HG02870 (cell line): ENCODE measurements around the gene KATNAL1.
A peak's percentile ranks its signal among the peaks of the same experiment; 100 is the strongest.
"Not testable (repeated sequence)": the region's sequence is repeated elsewhere in the genome, so short reads cannot be mapped to it uniquely, and the experiment has no call there.

Source experiments
- ATAC-seq: cut with Tn5 transposase; IDR thresholded peaks from one replicate; pipeline ENCODE4 v1.9.1; 2021; ENCODE audit warnings: mild to moderate bottlenecking, moderate library complexity; ENCODE audit not compliant: unreplicated experiment

The KATNAL1 gene

GRCh38 chr13:30295116-30295515 is 12.2 kb downstream of the KATNAL1 start:
- ATAC-seq, result no peak

GRCh38 chr13:30294004-30294403 is 13.3 kb downstream of the KATNAL1 start:
- ATAC-seq, result no peak

- no peak for ATAC-seq
These were observed 15.0 kb downstream of the KATNAL1 start for GRCh38 chr13:30292325-30292724.

- ATAC-seq, result no peak
These were observed 16.4 kb downstream of the KATNAL1 start for GRCh38 chr13:30290812-30291436.

- no peak for ATAC-seq
These were observed 17.8 kb downstream of the KATNAL1 start for GRCh38 chr13:30289533-30289932.

- ATAC-seq, result not testable (repeated sequence)
These were observed 21.3 kb downstream of the KATNAL1 start for GRCh38 chr13:30286059-30286458.

- no peak for ATAC-seq
These were observed 31.2 kb downstream of the KATNAL1 start for GRCh38 chr13:30276178-30276577.

- ATAC-seq, result no peak
These were observed 33.3 kb downstream of the KATNAL1 start for GRCh38 chr13:30274083-30274482.

- not testable (repeated sequence) for ATAC-seq
These were observed 37.3 kb downstream of the KATNAL1 start for GRCh38 chr13:30270035-30270434.

- no peak for ATAC-seq
These were observed 38.7 kb downstream of the KATNAL1 start for GRCh38 chr13:30268673-30269072.

- ATAC-seq, result no peak
These were observed 40.6 kb downstream of the KATNAL1 start for GRCh38 chr13:30266756-30267155.

GRCh38 chr13:30259149-30259733 is 48.1 kb downstream of the KATNAL1 start:
- ATAC-seq, result not testable (repeated sequence)

GRCh38 chr13:30257468-30258099 is 49.8 kb downstream of the KATNAL1 start:
- no peak for ATAC-seq

GRCh38 chr13:30256713-30257467 is 50.5 kb downstream of the KATNAL1 start:
- ATAC-seq, result no peak

GRCh38 chr13:30255696-30256095 is 51.7 kb downstream of the KATNAL1 start:
- ATAC-seq, result no peak

GRCh38 chr13:30253830-30254229 is 53.5 kb downstream of the KATNAL1 start:
- no peak for ATAC-seq

- no peak for ATAC-seq
These were observed 59.9 kb downstream of the KATNAL1 start for GRCh38 chr13:30247406-30247805.

GRCh38 chr13:30241532-30241931 is 65.8 kb downstream of the KATNAL1 start:
- peak; percentile 91 for ATAC-seq

- ATAC-seq, result no peak
These were observed 66.7 kb downstream of the KATNAL1 start for GRCh38 chr13:30240608-30241007.

- no peak for ATAC-seq
These were observed 72.1 kb downstream of the KATNAL1 start for GRCh38 chr13:30235216-30235615.

- ATAC-seq, result no peak
These were observed 72.7 kb downstream of the KATNAL1 start for GRCh38 chr13:30234619-30235162.
